IPS-NIHi11 (cell line): ENCODE measurements around the gene POU2AF2.
A peak's percentile ranks its signal among the peaks of the same experiment; 100 is the strongest.
"Not testable (repeated sequence)": the region's sequence is repeated elsewhere in the genome, so short reads cannot be mapped to it uniquely, and the experiment has no call there.

Experiments
- DNase-seq: peaks from one replicate; pipeline ENCODE4 v3.0.0; 2012; ENCODE audit warnings: mixed read lengths, low spot score

POU2AF2 gene

GRCh38 chr11:111259896-111260295, 14.4 kb downstream of the POU2AF2 start:
- no peak for DNase-seq

GRCh38 chr11:111260811-111261210, 15.3 kb downstream of the POU2AF2 start:
- no peak for DNase-seq

GRCh38 chr11:111264646-111265045, 19.1 kb downstream of the POU2AF2 start:
- DNase-seq: no peak

GRCh38 chr11:111265421-111265820, 19.9 kb downstream of the POU2AF2 start:
- no peak for DNase-seq

GRCh38 chr11:111268303-111268702, 22.8 kb downstream of the POU2AF2 start:
- not testable (repeated sequence) for DNase-seq

- no peak for DNase-seq
Measured at GRCh38 chr11:111269146-111269868, 23.8 kb downstream of the POU2AF2 start.

- DNase-seq: no peak
Measured at GRCh38 chr11:111272420-111272819, 26.9 kb downstream of the POU2AF2 start.

- DNase-seq: no peak
Measured at GRCh38 chr11:111282562-111283075, 37.1 kb downstream of the POU2AF2 start.

GRCh38 chr11:111283945-111284481, 38.5 kb downstream of the POU2AF2 start:
- DNase-seq: no peak

GRCh38 chr11:111285189-111286091, 39.9 kb downstream of the POU2AF2 start:
- no peak for DNase-seq

- no peak for DNase-seq
Measured at GRCh38 chr11:111291764-111292163, 46.2 kb downstream of the POU2AF2 start.

GRCh38 chr11:111292408-111292807, 46.9 kb downstream of the POU2AF2 start:
- not testable (repeated sequence) for DNase-seq

- DNase-seq: no peak
Measured at GRCh38 chr11:111296196-111296595, 50.7 kb downstream of the POU2AF2 start.

- DNase-seq: no peak
Measured at GRCh38 chr11:111297696-111298095, 52.2 kb downstream of the POU2AF2 start.

GRCh38 chr11:111298413-111299100, 53.0 kb downstream of the POU2AF2 start, which contains the start of gene POU2AF3:
TSS of gene POU2AF3 (plus strand) at chr11:111298546. CDS start at chr11:111298582, 36 bp downstream.
- no peak for DNase-seq

GRCh38 chr11:111299101-111300026, 53.8 kb downstream of the POU2AF2 start:
- peak; percentile 78 for DNase-seq

GRCh38 chr11:111300569-111300968, 55.0 kb downstream of the POU2AF2 start:
- DNase-seq: no peak

GRCh38 chr11:111301004-111301841, 55.7 kb downstream of the POU2AF2 start:
- no peak for DNase-seq

GRCh38 chr11:111301842-111302118, 56.3 kb downstream of the POU2AF2 start:
- DNase-seq: no peak

GRCh38 chr11:111302298-111302697, 56.8 kb downstream of the POU2AF2 start:
- DNase-seq: no peak
